SK-N-DZ (cell line): ENCODE measurements around the gene EPB41L2.
"Not testable (repeated sequence)": the region's sequence is repeated elsewhere in the genome, so short reads cannot be mapped to it uniquely, and the experiment has no call there.

Source experiments
- DNase-seq: peaks from one replicate; pipeline ENCODE4 v3.0.0-alpha.2; 2015; ENCODE audit warnings: low spot score

Gene EPB41L2

DNA sequence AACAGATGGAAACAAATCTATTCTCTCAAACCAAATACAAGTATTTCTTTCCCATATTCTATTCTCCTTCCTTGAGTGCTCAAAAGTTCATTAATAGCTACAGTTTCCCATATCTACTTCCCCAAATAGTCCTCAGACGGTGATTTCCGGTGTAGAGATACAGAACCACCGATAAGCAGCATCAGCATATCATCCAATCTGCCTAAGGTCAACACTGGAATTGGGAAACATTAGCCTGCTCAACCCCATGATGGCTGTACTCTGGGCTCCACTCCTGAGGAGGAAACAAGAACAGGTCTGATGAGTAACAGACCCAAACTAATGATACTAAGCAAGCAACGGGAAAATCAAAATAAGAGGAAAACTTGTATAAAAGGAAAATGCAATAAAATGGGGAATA is 115.6 kb downstream of the EPB41L2 start:
- DNase-seq, result no peak

- DNase-seq, result no peak
Observed at GRCh38 chr6:130946076-130946475, 117.0 kb downstream of the EPB41L2 start.

- no peak for DNase-seq
Observed at GRCh38 chr6:130945401-130945919, 117.6 kb downstream of the EPB41L2 start.

GRCh38 chr6:130944486-130944885 is 118.6 kb downstream of the EPB41L2 start:
- no peak for DNase-seq

- no peak for DNase-seq
Observed at GRCh38 chr6:130943738-130944137, 119.3 kb downstream of the EPB41L2 start.

GRCh38 chr6:130942752-130943151 is 120.3 kb downstream of the EPB41L2 start:
- not testable (repeated sequence) for DNase-seq

DNA sequence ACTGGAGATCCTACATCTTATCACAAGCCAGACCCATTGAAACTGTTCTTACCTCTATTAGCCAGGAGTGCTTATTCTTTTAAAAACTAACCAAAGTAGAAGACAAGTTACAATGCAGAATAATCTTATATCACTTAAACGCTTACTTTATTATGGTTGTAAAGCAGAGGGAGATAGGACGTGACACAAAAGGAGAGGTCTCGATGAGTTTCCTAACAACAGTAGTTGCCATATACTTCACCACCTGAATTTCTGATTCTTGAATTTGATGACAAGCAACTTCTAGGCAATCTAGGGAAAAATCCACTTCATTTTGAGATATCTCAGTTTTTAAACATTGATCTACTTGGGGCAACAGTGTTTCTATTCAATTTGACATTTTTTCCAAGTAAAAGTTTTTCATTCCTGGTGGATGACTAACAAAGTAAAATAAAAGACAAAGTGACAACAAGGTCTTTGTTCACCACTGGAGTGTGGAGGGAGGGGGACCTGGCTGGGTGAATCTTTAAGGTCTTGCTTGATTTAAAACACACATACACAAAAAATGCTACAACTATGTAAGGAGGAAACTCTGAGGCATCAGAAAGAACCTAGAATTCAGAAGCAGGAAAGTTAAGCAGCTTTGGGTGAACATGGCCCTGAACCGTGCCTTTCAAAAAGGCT is 125.0 kb downstream of the EPB41L2 start:
- DNase-seq, result no peak

- no peak for DNase-seq
Observed at GRCh38 chr6:130936933-130937332, 126.1 kb downstream of the EPB41L2 start.

- no peak for DNase-seq
Observed at GRCh38 chr6:130935978-130936377, 127.1 kb downstream of the EPB41L2 start.

DNA sequence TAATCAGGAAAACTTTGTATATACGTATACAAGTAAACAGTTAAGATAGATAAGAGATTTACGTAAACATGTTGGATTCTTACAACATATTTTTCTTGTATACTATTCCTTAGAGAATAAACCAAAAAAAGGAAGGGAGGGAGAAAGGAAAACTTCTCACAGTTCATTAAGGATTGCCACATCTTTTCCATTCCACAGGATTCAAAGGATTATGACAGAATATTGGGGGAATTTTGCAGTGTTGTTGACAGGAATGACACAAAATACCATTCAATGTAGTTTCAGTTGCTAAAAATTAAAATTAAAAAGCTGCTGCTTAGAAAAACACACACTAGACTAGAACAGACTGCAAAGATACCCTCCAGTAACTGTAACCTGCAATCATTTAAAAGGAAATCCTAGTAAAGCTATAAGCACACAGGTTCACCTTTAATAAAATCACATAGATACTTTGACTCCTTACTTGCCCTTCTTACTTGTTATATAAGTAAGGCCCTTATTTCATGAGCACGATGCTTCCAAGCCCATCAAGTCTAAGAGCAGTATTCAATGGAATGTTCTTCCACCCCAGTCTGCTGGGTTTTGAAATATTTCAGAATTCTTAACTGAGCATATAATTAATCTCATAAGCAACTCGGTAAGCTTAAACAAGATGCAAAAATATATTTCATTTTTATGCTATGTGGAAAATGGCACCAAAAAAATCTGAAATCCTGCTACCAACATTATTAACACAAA is 128.0 kb downstream of the EPB41L2 start:
- no peak for DNase-seq

GRCh38 chr6:130933712-130934200 is 129.3 kb downstream of the EPB41L2 start:
- no peak for DNase-seq

- no peak for DNase-seq
Observed at GRCh38 chr6:130932921-130933320, 130.1 kb downstream of the EPB41L2 start.

DNA sequence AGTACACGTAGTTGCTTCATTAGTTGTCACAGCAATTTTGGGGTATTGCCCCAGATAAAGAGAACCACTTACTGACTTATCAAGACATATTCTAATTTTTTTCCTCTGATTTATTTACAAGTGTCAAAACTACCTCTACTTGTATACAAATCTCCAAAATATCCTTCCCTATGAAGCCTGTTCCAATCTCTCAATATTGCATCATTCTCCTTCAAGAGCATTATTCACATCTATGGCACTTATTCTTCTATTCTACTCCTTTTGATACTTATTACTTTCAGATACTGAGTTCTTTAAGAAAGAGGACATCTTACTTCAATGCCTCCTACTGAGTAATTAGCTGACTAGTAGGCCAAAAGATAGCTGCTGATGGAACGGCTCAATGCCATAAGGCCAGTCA is 130.6 kb downstream of the EPB41L2 start:
- no peak for DNase-seq

- DNase-seq, result no peak
Observed at GRCh38 chr6:130931683-130932082, 131.4 kb downstream of the EPB41L2 start.

- DNase-seq, result no peak
Observed at GRCh38 chr6:130929036-130929678, 133.9 kb downstream of the EPB41L2 start.

DNA sequence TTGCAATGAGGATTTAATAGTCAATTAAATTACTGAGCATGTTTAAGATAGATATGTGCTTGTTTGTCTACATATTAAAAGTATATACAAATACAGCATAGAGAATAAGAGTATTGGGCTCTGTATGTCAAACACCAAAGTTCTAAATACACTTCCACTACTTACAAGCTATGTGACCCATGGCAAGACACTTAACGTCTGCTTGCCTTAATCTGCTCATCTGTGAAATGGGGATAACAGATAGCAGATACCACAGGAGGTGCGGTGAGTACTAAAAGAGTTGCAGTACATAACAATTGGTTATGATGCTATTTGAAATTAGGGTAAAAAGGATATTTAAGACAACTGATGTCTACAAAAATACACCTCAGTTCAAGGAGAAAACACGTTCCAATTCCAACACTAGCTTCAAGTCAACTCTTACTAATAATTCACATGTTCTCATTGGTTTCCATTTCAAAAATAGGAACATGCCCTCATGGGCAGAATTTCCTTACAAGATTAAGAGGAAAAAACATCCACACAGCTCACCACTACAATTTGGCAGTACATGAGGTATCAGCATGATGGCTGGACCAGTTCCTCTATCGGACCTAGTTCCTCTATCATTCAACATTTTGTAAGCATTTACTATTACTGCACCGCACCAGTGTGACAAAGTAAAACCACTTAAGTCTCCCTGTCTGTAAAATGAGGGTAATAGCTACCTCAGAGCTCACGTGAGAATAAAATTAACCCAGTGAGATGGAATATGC is 134.7 kb downstream of the EPB41L2 start:
- DNase-seq, result no peak

GRCh38 chr6:130927305-130927704 is 135.7 kb downstream of the EPB41L2 start:
- no peak for DNase-seq

GRCh38 chr6:130923350-130923749 is 139.7 kb downstream of the EPB41L2 start:
- DNase-seq, result no peak

DNA sequence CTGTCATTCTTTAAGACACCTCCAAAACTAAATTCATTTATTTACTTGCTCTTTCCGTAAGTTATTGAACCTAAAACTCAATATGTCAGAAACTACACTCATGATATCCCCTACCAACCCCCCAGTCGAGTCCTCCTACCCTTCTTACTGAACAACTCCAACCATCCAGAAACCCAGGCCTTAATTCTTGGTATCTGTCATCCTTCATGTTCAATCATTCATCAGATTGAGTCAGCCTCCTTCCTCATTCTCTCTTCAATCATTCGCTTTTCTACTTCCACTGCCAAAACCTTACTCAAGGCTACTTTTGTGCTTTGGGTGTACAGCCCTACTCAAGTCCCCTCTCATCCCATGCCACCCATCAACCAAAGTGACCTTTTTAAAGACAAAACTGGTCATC is 140.1 kb downstream of the EPB41L2 start:
- DNase-seq, result no peak

DNA sequence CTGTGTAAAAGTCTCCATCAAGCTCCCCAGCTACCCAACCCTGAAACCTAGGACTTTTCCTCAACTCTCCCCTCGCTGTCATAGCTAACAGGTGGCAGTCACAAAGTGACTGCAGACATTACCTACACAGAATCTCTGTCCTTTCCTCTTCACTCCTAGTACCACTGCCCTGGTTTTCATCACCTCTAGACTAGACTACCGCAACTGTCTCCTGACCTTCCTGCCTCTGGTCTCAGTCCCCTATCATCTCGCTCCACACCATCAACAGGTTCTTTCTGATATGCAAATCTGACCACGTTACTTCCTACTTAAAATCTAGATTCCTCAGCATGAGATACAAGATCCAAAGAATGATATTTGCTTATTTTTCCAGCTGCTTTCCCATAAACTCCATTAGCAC is 142.1 kb downstream of the EPB41L2 start:
- no peak for DNase-seq

- no peak for DNase-seq
Observed at GRCh38 chr6:130918171-130918570, 144.9 kb downstream of the EPB41L2 start.

GRCh38 chr6:130915606-130916005 is 147.4 kb downstream of the EPB41L2 start:
- DNase-seq, result not testable (repeated sequence)
